HG03159 (cell line): ENCODE measurements around the gene ZNF430.
"Not testable (repeated sequence)": the region's sequence is repeated elsewhere in the genome, so short reads cannot be mapped to it uniquely, and the experiment has no call there.

Source experiments
- ATAC-seq: cut with Tn5 transposase; IDR thresholded peaks from one replicate; pipeline ENCODE4 v1.9.1; 2021; ENCODE audit warnings: mild to moderate bottlenecking, moderate library complexity; ENCODE audit not compliant: unreplicated experiment

Gene ZNF430

GRCh38 chr19:21020298-21021227 lies at the start of gene ZNF430:
TSS of gene ZNF430 (plus strand) at chr19:21020657. CDS start at chr19:21020801, 144 bp downstream.
- peak; percentile 96 for ATAC-seq

- ATAC-seq, result not testable (repeated sequence)
Observed at GRCh38 chr19:20992788-20993187, 27.7 kb upstream of the ZNF430 start.

GRCh38 chr19:20999731-21000352 lies 20.6 kb upstream of the ZNF430 start:
- ATAC-seq, result peak; percentile 99

- not testable (repeated sequence) for ATAC-seq
Observed at GRCh38 chr19:21021238-21021637, 781 bp downstream of the ZNF430 start.

- ATAC-seq, result no peak
Observed at GRCh38 chr19:21022996-21023395, 2.5 kb downstream of the ZNF430 start.

GRCh38 chr19:21023901-21024300 lies 3.4 kb downstream of the ZNF430 start:
- no peak for ATAC-seq

GRCh38 chr19:21028969-21029268 lies 8.5 kb downstream of the ZNF430 start:
- no peak for ATAC-seq

GRCh38 chr19:21045028-21045427 lies 24.6 kb downstream of the ZNF430 start:
- ATAC-seq, result no peak

GRCh38 chr19:21046489-21046888 lies 26.0 kb downstream of the ZNF430 start:
- ATAC-seq, result no peak

GRCh38 chr19:21047716-21048115 lies 27.3 kb downstream of the ZNF430 start:
- no peak for ATAC-seq

- no peak for ATAC-seq
Observed at GRCh38 chr19:21052902-21053301, 32.4 kb downstream of the ZNF430 start.

- no peak for ATAC-seq
Observed at GRCh38 chr19:21065336-21065735, 44.9 kb downstream of the ZNF430 start.

GRCh38 chr19:21082011-21082975 lies 61.8 kb downstream of the ZNF430 start, which contains the start of gene ZNF714:
TSS of gene ZNF714 (plus strand) at chr19:21082203. CDS start at chr19:21098269, 16,066 bp downstream.
- peak; percentile 93 for ATAC-seq

GRCh38 chr19:21084343-21084742 lies 63.9 kb downstream of the ZNF430 start:
- no peak for ATAC-seq

GRCh38 chr19:21087871-21088270 lies 67.4 kb downstream of the ZNF430 start:
- ATAC-seq, result no peak

- ATAC-seq, result no peak
Observed at GRCh38 chr19:21092109-21092508, 71.7 kb downstream of the ZNF430 start.

GRCh38 chr19:21094347-21095025 lies 74.0 kb downstream of the ZNF430 start:
- no peak for ATAC-seq

GRCh38 chr19:21098291-21098690 lies 77.8 kb downstream of the ZNF430 start:
- ATAC-seq, result no peak

- ATAC-seq, result no peak
Observed at GRCh38 chr19:21101521-21102242, 81.2 kb downstream of the ZNF430 start.

GRCh38 chr19:21109116-21109515 lies 88.7 kb downstream of the ZNF430 start:
- no peak for ATAC-seq
